T-helper 2 cell (primary cell): Measurements from ENCODE around the gene TMEM254.
"Not testable (repeated sequence)": the region's sequence is repeated elsewhere in the genome, so short reads cannot be mapped to it uniquely, and the experiment has no call there.

Experiments
- DNase-seq, 5 experiments: peaks; one replicate each; pipeline versions ENCODE4 v3.0.0 to v3.0.0-alpha.2; 2012 to 2022

The TMEM254 gene

DNA sequence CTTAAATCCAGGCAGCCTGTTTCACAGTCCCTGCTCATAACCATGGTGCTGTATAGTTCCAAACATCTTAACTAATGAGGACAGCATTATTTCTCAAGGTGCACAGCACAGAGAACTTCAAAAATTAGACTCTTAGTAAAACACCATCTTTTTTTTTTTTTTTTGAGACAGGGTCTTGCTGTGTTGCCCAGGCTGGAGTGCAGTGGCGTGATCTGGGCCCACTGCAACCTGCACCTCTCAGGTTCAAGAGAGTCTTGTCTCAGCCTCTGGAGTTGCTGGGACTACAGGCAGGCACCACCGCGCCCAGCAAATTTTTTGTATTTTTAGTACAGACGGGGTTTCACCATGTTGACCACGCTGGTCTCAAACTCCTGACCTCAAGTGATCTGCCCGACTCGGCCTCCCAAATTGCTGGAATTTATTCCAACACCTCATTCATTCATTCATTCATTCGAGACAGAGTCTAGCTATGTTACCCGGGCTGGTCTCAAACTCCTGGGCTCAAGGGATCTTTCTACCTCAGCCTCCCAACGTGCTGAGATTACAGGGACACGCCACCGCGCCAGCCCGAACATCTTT, 507 bp upstream of the TMEM254 start:
- DNase-seq: no peak

DNA sequence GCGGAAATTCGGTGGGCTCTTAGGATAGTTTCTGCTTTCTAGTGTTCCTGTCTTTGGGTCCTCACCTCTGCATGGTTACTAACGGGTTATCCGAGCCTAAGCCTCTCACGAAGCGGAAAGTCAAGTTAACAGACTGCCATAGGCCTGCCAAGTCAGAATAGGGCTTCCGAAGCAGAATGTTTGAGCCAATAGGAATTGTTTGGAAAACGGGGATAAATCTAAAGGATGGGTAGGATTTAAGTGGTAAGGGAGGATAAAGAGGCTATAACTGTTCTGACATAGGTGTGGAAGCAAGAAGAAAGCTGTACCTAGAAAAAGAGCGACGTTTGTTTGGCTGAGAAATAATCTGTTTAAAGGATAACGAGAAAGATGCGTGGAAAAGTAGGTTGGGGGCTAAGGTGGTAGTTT, 851 bp downstream of the TMEM254 start:
- no peak for DNase-seq

DNA sequence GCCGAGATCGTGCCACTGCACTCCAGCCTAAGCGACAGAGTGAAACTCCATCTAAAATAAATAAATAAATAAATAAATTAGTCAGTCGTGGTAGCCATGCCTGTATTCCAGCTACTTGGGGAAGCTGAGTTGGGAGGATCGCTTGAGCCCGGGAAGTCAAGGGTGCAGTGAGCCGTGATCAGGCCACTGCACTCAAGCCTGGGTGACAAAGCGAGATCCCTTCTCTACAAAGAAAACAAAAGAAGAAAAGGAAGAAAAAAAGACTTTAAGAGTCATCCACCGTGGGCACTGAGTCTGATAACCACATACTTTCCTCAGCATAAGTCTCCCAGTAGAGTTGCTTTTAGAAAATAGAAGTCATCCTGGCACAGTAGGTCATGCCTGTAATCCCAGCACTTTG, 2.6 kb downstream of the TMEM254 start:
- DNase-seq: no peak

DNA sequence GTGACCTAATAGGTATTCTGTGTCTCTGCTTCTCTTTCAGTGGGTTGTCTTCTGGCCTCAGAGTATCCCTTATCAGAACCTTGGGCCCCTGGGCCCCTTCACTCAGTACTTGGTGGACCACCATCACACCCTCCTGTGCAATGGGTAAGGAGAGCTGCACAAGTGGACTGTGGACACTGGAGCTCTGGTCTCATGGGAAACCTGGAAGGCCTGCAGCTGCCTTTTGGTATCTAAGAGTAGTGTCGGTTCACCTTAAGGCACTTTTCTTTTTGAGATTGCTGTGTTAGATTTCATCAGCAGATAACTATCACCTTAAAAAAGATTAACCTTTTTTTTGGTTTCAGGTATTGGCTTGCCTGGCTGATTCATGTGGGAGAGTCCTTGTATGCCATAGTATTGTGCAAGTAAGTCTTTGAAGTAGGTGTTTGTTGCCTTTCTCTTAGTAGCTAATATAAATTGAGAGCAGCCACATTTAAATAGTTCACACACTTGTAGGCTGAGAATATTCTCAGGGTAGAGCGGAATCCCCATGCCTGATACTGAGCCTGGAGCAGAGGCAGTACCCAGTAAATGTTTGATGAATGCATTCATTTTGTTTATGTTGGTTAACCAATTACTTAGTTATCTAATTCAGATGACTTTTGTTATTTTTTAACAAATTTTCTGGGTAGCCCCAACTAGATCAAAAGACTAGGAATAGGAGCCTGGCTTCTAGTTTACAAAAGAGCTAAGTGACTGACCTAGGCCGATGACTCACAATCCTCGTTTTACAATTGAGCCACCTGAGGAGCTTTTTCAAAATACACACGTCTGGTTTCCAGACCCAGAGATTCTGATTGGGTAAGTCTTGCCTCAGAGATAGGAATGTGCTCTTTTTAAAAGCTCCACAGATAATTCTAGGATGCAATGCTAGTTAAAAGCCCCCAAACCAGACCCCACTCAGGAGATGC, 3.6 kb downstream of the TMEM254 start:
- no peak for DNase-seq

DNA sequence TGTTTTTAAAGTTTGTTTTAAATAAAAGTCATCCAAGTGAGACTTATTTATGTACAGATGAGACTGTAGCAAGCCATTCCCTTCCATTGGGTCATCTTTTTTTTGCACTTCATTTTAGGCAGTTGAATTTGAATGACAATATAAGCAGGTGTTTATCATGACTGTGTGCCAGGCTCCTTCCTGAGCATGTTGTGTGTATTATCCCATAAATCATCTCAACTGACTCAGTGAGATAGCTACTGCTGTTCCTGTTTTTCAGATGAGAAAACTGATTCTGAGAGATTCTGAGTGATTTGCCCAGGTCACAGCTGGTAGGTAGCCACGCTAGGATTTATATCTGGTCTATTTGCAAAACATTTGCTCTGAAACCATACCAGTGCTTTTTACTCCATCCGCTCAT, 11.7 kb downstream of the TMEM254 start:
- no peak for DNase-seq

DNA sequence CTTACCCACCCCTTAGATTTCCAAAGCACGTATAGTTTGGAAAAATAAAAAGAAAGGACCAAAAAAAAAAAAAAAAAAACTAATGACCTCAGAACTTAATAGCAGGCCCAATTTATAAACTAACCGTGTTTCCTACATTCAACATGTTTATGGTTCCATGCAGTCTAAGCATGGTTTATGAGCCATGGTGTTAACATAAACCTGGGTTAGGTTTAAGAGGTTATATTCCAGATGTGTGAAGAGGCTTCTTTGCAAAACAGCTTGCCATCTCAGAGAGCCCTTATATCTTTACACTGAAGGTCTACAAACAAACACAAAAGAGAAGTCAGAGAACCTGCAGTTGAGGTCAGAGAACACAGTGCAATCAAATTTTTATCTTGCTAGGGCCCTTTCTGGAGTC, 15.8 kb downstream of the TMEM254 start:
- DNase-seq: no peak

DNA sequence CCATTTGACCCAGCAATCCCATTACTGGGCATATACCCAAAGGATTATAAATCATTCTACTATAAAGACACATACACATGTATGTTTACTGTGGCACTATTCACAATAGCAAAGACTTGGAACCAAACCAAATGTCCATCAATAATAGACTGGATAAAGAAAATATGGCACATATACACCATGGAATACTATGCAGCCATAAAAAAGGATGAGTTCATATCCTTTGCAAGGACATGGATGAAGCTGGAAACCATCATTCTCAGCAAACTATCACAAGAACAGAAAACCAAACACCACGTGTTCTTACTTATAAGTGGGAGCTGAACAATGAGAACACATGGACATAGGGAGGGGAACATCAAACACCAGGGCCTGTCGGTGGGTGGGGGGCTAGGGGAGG, 19.8 kb downstream of the TMEM254 start:
- not testable (repeated sequence) for DNase-seq

DNA sequence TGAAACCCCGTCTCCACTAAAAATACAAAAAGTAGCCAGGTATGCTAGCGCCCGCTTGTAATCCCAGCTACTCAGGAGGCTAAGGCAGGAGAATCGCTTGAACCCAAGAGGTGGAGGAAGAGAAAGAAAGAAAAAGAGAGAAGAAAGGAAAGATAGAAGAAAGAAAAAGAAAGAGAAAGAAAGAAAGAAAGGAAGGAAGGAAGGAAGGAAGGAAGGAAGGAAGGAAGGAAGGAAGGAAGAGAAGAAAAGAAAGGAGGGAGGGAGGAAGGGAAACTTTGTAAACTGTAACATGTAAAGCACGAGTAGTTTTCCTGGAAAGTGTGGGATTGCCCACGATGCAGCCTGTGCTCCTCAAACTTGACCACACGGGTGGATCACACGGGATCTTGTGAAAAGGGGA, 20.8 kb downstream of the TMEM254 start:
- not testable (repeated sequence) for DNase-seq

DNA sequence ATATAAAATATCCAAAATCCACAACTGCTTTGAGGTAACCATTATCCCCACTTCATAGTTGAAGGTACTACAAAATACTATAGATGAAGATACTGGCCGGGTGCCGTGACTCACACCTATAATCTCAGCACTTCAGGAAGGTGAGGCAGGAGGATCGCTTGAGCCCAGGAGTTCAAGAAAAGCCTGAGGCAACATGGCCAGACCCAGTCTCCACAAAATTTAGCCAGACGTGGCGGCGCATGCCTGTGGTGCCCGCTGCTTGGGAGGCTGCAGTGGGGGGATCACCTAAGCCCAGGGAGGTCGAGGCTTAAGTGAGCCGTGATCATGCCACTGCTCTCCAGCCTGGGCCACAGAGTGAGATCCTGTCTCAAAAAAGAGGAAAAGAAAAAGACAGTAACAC, 21.7 kb downstream of the TMEM254 start:
- no peak for DNase-seq

DNA sequence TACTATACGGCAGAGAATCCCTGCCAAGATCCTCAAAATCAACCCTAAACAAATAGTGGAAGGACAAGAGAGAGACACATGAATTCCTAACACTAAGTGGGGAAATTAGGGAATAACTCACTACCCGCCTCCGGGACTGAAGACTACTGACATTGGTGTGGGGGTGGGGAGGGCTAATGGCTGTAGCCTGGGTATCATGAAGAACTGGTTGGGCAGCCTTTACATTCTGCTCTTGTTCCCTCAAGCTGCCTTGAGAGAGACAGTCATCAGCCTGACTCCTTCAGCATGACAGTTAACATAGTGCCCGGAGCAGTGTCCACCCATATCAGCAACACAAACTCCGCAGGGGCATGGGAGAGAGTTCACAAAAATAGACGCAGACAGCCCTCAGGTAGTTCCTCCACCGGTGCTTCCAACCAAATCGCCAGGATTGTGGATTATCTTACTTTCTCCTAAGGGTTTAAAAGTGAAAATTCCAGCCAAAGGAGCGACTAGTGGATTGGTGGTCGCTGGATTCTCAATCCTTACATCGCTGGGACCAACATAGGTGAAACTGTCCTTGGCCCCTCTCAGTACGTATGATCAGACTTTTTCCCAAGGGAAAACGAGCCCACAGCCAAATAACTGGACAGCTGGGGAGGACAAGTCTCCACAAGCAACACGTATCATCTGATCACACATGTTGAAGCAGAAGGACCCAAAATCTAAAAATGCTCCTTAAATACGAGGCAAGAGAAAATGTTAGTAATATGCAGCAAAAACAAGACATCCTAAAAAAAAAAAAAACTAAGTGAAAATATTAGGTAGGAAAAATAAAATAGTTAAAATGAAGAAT, 22.6 kb downstream of the TMEM254 start:
- no peak for DNase-seq

DNA sequence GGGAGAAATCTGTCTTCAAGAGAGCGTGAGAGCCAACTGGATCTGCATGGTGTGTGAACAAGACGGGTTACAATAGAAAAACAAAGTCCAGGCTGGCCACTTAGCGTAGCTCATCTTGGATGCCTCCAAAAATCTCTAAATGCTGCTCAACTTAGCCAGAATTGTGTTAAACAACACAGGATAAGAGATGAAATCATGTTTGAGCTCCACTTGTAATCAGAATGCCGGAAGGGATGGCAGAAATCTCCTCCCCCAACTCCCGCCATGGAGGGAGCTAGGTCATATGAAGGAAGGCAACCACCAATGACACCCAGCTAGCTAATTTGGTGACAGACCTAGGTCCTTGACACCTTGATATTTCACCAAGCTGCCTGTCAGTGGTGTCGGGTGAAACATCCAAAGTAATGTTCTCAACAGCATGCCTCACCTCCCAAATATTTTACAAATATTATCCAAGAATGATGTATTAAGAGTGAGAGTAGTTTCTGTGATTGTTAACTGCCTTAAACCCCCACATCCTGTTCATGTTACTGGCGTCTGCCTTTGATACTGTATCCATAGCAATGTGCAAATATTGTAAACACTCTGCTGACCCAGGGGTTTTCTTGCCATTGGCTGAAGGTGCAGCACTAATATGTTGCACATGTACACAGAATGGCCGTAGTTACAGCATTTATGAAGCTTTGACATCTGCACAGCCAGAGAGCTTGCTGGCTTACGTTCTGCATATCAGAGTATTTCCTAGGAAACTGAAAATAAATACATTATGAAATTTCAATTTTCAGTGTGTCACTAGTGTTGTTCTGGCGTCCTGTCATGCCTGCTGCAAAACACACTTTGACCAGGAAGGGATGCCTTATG, 25.8 kb downstream of the TMEM254 start:
- peak in 2 of 5 experiments; percentile 5 to 82 for DNase-seq

DNA sequence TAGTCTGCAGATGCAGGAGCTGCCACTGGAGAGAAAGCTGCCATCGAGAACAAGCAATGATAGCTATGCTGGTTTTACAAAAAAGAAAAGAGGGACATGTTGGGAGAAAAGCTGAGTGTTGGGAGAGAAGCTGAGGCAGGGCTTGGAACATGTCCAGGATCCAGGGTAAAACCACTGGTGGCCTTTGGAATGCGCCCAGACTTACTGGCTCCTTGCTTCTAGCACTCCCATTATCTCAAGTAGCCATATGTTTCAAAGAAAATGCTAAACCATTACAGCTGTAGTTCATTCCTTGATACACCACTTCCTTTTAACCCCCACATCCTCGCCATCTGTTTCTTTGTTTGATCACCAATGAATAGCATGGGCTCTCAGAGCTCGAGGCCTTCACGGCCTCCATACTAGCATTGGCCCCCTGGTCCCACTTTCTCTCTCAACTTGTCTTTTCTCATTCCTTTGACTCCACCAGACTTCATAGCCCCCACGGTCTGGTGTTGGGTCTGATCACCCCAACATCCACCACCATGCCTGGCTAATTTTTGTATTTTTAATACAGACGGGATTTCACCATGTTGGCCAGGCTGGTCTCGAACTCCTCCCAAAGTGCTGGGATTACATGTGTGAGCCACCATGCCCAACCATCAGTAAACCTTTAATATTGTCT, 30.2 kb downstream of the TMEM254 start:
- peak in 1 of 5 experiments; percentile 19 for DNase-seq

DNA sequence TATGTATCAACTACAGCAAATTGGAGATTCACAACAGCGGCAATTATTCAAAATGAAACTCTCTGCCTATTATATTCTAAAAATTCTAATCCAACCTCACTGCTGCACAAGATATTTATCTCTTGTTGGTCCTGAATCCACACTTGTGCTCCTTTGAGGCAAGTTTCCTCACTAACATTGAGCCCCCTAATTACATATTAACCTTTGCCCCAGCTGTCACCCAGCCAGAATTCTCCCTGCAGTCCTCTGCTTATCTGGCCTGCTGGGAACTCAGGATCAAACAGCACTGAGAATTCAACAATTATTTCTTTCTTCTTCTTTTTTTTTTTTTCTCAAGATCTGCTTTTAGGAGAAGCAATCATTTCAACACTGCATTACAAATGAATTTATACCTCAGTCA, 32.5 kb downstream of the TMEM254 start:
- peak in 1 of 5 experiments; percentile 33 for DNase-seq

DNA sequence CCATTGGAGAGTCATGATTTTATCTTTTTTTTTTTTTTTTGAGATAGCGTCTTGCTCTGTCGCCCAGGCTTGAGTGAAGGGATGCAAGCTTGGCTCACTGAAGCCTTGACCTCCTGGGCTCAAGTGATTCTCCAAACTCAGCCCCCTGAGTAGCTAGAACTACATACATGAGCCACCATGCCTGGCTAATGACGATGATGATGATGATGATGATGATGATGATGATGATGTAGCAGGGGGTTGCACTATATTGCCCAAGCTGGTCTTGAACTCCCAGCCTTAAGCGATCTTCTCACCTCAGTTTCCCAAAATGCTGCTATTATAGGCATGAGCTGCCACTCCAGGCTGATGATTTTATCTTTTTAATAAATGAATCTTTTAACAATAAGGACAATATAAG, 40.2 kb downstream of the TMEM254 start:
- DNase-seq: no peak

DNA sequence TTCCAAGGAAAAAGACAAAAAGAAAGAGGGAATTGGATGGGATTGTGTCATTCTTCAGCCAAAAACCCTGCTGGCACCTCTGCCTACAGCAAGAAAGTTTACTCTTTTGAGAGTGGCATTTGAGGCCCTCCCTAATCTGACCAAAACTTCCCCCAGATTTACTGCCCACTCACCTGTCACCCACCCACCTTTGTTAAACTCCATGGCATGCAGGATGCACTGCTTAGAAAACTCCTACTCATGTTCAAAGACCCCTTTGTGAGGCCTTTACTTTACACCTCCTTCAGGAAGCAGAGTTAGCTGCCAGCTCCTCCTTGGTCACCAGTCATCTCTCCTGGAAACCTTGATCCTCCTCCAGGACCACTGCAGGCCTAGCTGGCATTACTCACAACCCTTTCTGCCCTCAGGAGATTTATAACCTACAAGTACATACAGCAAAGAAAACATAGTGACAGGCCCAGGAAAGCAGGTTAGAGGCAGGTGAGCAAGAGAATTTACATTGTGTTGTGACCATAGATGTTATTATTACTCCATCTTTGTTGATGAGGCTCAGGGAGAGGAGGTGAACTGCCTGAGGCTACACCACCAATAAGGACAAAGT, 43.7 kb downstream of the TMEM254 start:
- DNase-seq: no peak

DNA sequence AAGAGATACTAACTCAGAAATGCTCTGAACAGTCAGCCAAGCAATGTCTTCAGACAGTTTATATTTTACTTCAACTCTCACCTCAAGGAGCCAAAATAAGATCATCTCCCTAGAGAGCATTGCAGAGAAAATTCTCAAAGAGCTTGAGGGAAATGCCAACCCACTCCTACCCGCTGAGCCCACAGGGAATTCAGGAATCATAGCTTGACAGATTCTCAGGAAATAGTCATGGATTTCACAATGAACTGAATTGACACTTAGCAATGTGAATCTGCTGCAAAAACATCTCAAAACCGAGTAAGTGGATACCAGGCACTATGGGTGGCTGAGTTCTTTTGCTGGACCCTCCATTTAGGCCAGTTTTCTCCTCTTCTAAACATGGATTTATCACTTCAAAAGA, 44.3 kb downstream of the TMEM254 start:
- DNase-seq: no peak

DNA sequence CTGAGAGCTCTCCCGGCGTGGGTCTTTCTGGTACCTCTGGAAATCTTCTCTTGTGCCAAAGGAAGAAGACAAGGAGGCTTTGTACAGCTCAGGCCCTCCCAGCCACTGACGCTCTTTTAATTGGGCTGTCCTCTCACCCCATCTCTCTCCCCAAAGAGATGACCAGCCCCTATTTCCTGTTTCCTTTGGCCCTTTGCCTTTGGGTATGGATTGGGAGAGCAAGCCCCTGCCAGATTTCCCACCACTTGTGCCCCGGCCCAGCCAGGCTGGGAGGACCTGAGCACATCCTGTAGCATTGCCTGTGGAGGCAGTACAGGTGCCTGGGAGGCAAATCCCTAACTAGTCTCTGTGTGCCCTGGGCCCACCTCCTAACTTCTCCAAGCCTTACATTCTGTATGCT, 48.4 kb downstream of the TMEM254 start:
- DNase-seq: no peak

DNA sequence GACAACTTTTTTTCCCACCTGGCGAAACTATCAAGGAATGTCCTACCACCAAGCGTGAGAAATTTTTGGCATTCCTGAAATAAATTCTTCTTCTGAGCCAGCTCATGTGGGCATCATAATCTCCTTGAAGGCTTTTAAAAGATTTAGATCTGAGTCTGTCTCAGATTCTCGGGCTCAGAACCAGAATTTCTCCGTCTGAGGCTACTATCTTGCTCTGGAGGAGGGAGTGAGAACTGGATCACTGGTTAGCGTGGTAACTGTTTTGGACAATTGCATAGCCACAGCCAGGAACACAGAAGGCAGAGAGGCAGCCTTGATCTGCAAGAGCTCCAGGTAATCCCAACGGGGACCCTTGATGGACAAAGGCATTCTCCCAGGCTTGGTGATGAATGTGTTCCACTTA, 53.0 kb downstream of the TMEM254 start:
- DNase-seq: no peak

DNA sequence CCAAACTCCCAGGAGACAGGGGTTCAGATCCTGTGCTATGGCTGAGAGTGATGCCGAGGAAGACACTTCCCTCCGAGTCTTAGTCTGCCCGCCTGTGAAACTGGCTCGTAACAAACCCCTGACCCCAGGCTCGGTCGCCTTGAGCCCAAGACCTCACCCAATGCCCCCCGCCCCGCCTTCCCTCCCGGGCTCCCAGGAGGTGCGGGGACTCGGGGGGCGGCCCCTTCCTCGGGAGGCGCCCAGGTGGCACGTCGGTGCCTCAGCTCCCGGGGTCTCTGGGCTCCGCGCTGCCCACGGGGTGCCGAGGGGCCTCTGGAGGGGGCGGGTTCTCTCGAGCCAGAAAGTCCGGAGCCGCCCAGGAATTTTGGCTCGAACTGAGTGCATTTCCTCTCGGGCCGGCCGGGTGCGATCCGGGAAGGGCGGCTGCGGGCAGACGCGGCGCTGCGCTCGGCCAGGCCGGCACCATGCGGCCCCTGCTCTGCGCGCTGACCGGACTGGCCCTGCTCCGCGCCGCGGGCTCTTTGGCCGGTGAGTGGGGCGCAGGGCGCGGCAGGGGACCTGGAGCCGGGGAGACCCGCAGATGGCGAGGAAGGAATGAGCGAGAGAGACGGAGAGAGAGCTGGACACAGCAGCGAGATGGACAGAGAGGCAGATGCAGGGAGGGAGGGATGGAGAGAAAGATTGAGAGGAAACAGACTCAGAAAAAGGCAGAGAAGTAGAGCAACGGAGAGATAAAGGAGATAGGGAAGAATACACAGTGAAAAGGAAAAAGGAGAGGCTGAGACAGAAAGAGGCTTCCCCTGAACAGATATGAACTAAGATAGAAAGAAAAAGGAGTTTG, 54.1 kb downstream of the TMEM254 start, which contains the start of gene PLAC9:
TSS of gene PLAC9 (plus strand) at position 432 of the 841 bp plus-strand sequence. CDS start at position 465, 33 bp downstream.
- DNase-seq: no peak

DNA sequence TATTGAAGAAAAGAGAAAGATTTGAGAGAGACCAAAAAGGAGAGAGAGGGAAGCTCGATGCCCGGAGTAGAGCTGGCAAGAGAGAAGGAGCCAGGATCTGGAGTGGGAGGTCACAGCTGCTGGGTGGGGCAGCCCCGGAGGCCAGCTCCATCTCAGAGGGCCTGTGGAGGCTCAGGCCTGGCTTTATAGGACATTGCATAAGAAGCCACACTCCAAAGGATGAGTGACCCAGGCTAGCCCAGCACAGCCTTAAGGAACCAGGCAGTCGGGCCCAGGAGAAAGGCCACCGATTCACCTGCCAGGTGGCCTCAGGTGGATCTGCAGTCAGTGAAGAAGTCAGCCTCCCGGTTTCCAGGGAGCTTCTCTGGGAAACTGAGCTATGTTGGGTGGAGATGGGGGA, 54.7 kb downstream of the TMEM254 start:
- DNase-seq: no peak
